Body of pancreas (tissue), 4 donors: ENCODE measurements around the gene EYA4.

Experiments used
- POLR2A ChIP-seq, 3 donors: fragments of 450-650 bp; IDR thresholded peaks; one replicate each; pipeline ENCODE4 v1.6.1; 2016; ENCODE audit warnings: antibody characterized with exemption in 3 of 3, mild to moderate bottlenecking in 2 of 3
- TF ChIP-seq, protein P1 (sequence below), 7 experiments: fragments of 450-650 bp in 4 of 7; fragments of 200-600 bp in 3 of 7; sonication (generic) in 3 of 7; IDR thresholded peaks; one replicate each; pipeline ENCODE4 v1.5.1; 2016 to 2019; ENCODE audit warnings: antibody characterized with exemption in 7 of 7

GRCh38 chr6:133355922-133356321, 114.8 kb downstream of the EYA4 start:
- no peak for TF ChIP-seq POLR2A (IDR thresholded peaks at IDR 0.05)
- TF ChIP-seq, protein P1, sequence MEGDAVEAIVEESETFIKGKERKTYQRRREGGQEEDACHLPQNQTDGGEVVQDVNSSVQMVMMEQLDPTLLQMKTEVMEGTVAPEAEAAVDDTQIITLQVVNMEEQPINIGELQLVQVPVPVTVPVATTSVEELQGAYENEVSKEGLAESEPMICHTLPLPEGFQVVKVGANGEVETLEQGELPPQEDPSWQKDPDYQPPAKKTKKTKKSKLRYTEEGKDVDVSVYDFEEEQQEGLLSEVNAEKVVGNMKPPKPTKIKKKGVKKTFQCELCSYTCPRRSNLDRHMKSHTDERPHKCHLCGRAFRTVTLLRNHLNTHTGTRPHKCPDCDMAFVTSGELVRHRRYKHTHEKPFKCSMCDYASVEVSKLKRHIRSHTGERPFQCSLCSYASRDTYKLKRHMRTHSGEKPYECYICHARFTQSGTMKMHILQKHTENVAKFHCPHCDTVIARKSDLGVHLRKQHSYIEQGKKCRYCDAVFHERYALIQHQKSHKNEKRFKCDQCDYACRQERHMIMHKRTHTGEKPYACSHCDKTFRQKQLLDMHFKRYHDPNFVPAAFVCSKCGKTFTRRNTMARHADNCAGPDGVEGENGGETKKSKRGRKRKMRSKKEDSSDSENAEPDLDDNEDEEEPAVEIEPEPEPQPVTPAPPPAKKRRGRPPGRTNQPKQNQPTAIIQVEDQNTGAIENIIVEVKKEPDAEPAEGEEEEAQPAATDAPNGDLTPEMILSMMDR (IDR thresholded peaks at IDR 0.05) = no peak
